GM21528 (cell line): ENCODE data around the gene LDB2.
"Not testable (repeated sequence)": the region's sequence is repeated elsewhere in the genome, so short reads cannot be mapped to it uniquely, and the experiment has no call there.

Experiments
- ATAC-seq: cut with Tn5 transposase; IDR thresholded peaks from one replicate; pipeline ENCODE4 v1.9.1; 2021; ENCODE audit warnings: mild to moderate bottlenecking, moderate library complexity; ENCODE audit not compliant: unreplicated experiment, low FRiP score

The LDB2 gene

DNA sequence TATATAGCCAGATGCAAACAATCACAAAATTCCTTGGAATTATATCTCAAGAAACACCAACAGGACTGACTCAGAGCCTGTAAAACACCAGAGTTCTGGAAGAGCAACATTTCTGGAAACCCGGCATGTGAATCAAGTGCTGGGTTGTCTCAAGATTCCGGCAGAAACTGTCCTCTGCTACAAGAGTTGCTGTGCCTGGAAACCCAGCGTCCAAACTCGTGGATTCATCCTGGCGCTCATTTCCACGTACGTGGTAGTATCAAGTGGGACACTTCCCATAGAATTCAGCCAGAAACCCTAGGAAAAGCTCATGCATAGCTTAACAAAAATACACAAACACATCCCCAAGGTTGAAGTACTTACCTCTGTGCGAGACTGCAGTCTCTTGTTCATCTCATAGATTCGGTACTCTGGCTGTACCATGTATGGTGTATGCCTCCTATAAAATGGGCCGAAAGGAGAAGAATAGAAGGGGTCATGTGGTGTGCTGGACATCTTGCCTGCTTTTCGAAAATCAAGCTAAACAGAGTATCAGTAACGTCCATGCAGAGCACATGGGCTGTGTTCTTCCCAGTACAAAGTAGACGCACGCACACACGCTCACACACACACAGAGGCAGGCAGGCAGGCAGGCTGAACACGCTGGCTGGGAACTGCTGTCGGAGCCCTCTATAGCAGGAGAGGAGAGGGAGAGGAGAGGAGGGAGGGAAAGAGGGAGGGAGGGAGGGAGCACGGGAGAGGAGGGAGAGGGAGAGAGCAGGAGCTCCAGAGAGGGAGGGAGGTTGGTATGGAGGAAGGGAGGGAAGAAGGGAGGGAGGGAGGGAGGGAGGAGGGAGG, at the start of gene LDB2:
Gene LDB2, minus strand, starts transcription at position 655 of the 837 bp plus-strand sequence.
- no peak for ATAC-seq

- no peak for ATAC-seq
Observed at GRCh38 chr4:16942491-16942890, 44.0 kb upstream of the LDB2 start.

DNA sequence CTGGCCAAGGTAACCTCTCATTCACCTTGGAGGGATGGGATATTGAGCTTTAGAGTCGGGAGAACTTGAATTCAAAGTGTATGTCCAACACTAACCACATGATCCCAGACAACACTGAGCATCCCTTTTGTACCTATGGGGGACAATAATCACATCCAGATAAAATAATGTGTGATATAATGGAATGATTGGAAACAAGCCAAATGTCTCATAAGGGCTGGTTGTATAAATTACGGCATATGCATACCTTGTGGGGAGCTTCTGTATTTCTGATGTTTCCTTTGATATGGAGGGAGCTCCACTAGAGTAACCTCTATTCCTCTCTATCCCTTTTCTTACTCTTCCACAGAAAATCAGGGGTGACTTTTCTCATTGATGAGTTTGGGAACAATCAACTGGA, 40.7 kb upstream of the LDB2 start:
- no peak for ATAC-seq

- ATAC-seq, result no peak
Observed at GRCh38 chr4:16938512-16939040, 40.1 kb upstream of the LDB2 start.

GRCh38 chr4:16931339-16932305, 33.2 kb upstream of the LDB2 start:
- ATAC-seq, result no peak

DNA sequence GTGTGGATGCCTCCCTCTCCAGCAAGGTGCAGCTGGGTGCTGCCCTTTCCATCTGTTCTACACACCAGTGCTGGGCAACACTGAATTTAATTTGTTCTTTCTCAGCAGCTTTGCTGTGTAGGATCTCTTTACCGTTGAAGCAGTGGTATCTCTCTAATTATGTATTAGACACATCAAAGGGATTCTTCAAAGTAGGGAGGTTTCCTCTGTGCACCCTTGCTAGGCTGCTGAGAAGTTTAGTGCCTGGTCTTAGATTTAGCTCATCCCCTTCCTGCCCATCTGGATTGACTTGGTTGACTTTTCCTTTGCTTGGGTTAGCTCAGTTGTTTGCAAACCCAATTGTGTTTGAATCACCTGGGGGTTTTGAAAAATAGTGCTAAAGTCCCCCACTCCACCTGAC, 27.8 kb upstream of the LDB2 start:
- ATAC-seq, result no peak

- ATAC-seq, result not testable (repeated sequence)
Observed at GRCh38 chr4:16918716-16919115, 20.3 kb upstream of the LDB2 start.

- peak; percentile 96 for ATAC-seq
Observed at GRCh38 chr4:16916719-16917337, 18.4 kb upstream of the LDB2 start.

- no peak for ATAC-seq
Observed at GRCh38 chr4:16916031-16916430, 17.6 kb upstream of the LDB2 start.

DNA sequence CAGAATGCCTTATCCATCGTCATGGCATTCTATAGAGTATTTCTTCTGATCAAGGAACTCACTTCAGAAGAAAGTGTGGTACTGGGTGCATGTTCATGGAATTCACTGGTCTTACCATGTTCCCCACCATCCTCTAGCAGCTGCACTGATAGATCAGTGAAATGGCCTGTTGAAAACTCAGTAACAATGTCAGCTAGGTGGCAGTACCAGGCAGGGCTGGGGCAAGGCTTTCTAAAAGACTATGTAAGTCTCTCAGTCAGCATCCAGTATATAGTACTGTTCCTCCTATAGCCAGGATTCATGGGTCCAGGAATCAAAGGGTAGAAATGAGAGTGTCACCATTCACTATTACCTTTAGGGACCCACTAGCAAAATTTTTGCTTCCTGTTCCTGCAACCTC, 15.8 kb upstream of the LDB2 start:
- ATAC-seq, result no peak

DNA sequence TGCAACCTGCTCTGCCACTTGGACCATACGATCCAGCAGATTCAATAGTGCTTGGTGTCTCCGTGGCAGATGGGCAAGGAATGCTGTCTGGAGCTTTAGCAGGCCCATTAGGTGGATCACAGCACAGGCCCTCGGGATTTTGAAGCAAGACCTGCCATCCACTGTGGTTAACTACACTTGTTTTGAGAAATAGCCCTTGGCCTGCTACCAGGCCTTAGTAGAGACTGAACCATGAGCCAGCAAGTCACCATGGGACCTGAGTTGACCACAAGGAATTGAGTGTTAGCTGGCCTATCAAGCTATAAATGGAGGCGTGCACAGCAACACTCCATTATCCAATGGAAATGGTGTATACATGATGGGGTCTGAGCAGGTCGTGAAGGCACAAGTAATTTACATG, 14.5 kb upstream of the LDB2 start:
- ATAC-seq, result no peak

DNA sequence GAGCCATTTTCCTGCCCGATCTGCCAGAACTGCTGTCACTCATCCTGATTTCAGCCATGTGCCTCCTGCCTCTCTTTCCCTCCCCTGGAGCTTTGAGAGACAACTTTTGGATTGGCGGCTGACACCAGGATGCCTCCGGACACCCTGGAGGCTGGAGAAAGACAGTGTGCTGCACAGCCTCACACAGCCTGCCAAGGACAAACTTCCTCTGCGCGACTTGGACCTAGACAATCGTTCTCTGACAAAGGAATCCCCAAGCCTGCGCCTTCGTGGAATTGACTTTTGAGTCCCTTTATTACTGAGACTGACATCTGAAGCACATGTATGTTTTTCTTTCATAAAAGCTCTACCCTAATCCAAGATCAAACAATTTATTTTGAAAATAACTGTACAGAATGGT, 10.8 kb upstream of the LDB2 start:
- ATAC-seq, result no peak

- no peak for ATAC-seq
Observed at GRCh38 chr4:16908377-16909021, 10.1 kb upstream of the LDB2 start.

- no peak for ATAC-seq
Observed at GRCh38 chr4:16900325-16900724, 1.9 kb upstream of the LDB2 start.

DNA sequence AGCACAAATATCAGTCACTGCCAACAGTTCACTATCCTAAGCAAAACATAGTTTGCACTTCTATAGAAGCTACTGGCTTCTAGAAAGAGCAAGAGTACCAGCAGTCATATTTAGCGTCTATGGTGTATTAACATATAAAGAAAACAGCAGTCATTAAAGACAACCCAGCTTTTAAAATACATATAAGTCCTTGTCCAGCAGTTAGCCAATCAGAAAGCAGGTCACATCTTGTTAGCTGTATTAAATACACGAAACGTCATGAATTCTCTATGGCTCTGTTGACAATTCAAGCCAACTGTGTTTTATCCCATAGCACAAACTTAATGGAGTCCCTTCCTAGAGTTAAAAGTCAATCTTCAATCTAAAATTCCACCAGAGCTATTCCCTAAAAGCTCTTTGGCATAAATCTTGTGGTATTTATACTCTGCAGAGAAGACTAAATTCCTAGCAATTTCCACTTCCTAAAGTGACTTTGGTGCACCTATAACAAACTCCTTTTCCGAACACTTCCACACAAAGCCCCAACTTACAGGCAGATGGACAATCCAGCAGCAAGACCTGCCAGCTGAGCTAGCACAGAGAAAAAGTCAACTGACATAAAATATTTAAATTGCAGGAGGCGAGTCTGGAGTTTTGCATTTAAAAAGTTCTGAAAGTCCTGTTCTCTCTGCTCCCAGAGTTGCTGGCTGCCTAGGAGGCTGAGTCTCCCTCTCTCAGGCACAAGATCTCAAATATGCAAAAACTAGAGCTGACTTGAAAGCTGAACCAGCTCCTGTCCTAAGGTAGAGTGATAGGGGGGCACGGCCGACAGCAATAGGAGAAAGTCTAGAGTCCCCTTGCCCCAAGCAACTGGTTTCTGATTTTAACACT, 1.3 kb downstream of the LDB2 start:
- no peak for ATAC-seq

GRCh38 chr4:16894406-16894805, 4.0 kb downstream of the LDB2 start:
- no peak for ATAC-seq

- ATAC-seq, result no peak
Observed at GRCh38 chr4:16893141-16893651, 5.2 kb downstream of the LDB2 start.

DNA sequence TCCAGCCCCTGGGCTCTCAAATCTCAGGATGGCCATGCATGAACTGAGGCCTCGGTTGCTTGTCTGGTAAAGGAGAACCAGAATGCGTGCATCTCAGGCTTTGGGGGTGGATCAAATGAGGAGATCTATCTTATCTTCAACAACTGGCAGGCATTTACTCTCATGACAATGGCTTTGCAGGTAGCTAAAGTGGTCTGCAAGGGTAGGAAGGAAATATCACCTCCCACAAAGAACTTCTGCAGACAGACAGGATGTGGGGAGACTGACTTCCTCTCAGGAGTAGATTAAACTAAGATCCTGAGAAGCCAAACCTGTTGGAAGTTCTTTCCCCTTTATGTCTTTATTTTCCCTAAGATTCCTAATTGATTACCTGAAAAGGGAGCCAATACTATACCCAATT, 7.8 kb downstream of the LDB2 start:
- ATAC-seq, result no peak

DNA sequence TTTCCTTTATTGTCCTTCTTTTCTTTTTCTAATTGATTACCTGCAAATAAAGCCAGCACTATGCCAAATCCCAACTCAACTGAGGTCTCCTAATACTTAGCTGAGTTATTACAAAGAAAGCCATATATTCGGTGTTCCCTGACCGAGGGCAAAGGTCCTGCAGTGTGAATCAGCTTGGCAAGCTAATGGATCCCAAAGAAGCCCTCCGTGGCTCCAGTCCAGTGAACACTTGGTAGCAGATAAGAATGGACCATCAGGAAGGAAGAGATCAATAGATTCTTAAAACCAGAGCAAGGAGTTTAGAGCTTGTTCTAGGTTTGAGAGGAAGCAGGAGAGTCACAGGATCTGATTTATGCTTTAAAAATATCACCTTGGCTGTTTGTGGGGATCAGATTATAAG, 8.5 kb downstream of the LDB2 start:
- no peak for ATAC-seq
